NCI-H2029 (cell line): ENCODE data around the gene TTLL12.

Experiments used
- DNase-seq: peaks from one replicate; lab custom pipeline; 2025; lab: John Stamatoyannopoulos, UW

The TTLL12 gene

DNA sequence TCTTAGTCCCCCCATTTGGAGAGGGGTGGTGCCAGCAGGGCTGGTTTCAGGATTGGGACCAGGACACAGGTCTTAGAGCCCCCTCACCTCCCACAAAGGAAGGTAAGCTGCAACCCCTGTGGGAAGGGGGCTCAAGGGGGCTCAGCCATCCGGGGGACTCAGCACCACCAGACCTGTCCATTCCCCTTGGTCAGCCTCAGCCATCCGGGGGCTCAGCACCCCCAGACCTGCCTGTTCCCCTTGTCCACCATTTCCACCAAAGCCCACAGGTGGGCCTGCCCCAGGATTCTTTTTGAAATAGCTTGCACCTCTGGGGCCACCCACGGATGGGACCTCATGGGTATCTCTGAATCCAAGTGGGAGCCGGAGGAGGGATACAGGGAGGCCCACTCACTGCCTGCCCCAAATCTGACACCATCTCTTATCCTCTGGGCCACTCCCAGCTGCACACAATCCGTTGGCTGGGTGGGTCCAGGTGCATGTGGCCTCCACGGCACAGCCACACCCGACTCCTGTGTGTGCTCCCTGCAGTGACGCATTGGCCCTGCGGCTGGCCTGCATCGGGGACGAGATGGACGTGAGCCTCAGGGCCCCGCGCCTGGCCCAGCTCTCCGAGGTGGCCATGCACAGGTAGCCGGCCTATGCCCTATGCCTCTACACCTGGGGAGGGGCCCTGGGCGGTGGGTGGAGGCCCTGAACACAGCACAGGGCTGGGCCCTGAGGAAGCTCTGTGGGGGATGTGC lies 59.6 kb downstream of the TTLL12 start:
- DNase-seq: no peak

DNA sequence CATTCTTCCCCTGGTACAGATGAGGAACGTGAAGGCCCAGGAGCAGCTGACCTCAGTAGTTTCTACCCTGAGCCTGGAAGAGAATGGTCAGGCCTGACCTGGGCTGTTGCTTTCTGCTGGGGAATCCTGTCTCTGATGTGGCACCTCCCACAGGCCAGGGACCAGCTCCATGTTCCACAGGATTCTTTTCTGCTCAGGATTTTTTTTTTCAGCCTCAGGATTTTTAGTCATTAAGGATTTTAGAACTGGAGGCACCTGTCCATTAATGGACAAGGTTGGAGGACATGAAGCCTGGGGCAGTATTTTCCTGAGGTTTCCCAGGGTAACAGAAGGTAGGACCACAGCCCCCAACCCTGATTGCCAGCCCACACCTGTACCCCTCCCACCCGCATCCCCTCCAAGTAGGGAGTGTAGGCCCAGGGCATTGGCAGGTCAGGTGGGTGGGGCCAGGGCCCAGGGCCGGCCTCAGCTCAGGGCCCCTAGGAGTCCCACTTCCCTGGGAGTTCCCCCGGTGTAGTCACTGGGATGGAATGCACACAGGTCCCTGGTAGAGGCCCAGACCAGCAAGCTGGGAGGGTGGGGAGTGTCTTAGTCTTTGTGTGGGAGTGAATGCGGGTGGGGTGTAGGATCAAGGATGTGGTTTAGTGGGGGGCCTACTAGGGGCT lies 60.3 kb downstream of the TTLL12 start:
- DNase-seq: no peak

DNA sequence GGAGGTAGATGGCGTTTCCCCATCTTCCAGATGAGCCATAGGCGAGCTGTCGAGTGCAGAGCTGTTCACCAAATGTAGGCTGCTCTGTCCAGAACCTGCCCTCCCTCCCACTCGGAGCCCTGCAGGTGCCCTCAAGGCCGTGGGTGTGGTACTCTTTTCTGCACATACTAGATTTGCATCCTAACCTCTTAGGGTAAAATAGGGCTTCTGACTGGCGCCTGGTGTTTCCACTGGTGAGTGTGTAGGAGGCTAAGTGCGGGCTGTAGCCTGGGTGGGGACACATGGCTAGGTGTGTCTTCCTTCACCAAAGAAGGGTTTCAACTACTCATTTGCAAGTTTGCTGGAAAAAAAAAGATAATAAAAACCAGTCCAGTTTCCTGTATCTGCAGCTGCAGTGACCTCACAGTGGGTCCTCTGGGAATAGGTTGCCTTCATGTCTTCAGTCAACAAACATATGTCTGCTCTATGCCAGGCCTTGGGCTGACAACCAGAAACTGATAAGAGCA lies 67.9 kb downstream of the TTLL12 start:
- DNase-seq: no peak

DNA sequence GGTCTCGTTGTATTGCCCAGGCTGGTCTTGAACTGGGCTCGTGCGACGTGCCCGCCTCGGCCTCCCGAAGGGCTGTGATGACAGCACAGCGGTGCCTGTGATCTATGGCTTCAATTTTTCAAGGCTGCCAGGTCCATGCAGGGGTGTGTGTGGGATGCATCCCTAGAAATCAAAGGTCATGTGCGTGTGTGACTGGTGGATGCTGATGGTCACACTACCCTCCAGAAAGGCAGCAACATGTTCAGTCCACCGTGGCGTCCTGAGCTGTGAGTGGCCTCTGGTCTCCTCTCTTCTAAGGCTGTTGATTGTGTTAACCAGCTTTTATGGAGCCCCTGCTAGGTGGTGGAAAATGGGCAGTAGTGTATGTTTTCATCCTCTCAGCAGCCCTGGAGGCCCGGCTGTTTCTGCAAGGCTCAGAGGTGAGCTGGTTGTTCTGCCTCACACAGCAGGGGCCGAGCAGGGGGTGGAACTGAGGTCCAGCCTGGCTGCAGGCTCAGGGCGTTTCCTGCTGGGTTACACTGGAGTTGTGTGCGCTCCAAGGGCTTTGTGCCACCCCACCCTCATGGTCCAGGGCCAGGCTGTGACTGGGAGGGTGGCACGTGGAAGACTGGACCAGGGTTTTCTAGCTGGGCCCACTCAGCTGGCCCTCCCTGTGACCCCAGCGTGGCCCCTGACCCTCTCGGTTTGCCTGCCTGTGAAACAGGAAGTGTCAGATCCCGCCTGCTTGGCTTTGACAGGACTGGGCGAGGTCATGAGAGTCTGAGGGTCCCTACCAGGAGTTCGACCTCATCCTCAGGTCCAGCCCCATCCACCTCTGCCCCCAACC lies 68.7 kb downstream of the TTLL12 start:
- DNase-seq: no peak

DNA sequence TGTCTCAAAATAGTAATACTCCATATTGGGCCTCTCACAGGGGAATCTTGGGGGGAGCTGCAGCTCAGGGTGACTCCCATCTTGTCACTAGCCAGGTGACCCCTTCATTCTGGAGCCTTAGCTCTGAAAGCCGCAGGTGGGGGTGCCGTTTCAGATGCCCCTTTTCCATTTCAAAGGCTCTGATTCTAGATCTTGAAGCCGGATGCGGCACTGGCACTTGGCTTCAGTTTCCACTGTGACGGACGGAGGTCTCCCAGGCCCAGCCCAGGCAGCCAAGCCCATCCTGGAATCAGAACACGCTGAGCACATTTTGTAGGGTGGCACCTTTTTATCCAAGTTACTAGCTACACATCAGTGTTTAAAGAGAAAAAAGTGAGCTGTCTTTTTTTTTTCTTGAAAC lies 70.0 kb downstream of the TTLL12 start:
- DNase-seq: no peak
